Dermis blood vessel endothelial cell (primary cell): ENCODE measurements around the gene KRT33A. TPM values are rescaled to one million over a fixed set of nuclear protein-coding genes. Genes with fewer than 3 reads are reported as not detected.
"Not testable (repeated sequence)": the region's sequence is repeated elsewhere in the genome, so short reads cannot be mapped to it uniquely, and the experiment has no call there.

Experiments used
- DNase-seq: peaks from one replicate; pipeline ENCODE4 v3.0.0; 2010
- total RNA-seq: library from RNA; depleted of rRNA; stranded (reverse); fragments of >200 nt; gene quantifications from 2 replicates; pipeline ENCODE4 v1.2.3, GENCODE V29; 2014

Gene KRT33A
- total RNA-seq, result not detected in 2 replicates

DNA sequence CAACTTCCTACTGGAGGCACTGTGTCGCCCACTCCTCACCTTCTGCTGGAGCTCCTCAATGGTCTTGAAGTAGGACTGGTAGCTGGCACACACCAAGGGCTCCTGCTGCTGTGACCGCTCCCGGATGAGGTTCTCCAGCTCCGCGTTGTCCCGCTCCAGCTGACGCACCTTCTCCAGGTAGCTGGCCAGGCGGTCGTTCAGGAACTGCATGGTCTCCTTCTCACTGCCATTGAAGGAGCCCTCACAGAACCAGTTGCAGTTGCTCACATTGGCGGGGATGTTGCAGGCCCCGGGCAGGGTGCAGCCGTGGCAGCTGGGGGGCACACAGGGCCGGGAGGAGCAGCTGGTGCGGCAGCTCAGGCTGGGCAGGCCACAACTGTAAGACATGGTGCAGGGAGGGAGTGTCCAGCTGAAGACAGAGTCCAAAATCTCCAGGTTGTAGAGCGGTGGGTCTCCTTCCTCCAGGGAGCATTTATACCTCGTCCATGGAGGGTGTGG is at the start of gene KRT33A:
Gene KRT33A (minus strand): TSS at position 448 of the 498 bp plus-strand sequence. CDS start 61 bp downstream, at position 387.
- DNase-seq, result not testable (repeated sequence)

DNA sequence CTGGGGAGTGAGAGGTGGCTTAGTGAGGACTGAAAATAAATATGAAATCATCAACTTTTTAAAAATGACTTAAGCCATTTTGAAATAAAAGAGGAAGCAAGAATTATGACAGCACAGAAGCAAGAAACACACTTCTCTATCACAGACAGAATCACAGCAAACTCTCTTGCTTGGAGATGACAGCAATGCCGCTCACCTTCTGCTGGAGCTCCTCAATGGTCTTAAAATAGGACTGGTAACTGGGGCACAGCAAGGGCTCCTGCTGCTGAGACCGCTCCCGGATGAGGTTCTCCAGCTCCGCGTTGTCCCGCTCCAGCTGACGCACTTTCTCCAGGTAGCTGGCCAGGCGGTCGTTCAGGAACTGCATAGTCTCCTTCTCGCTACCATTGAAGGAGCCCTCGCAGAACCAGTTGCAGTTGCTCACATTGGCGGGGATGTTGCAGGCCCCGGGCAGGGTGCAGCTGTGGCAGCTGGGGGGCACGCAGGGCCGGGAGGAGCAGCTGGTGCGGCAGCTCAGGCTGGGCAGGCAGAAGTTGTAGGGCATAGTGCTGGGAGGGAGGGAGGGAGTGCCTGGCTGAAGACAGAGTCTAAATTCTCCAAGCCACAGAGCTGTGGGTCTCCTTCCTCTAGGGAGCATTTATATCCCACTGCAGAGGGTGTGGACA is 46.5 kb upstream of the KRT33A start, which contains the start of gene KRT31:
Gene KRT31 (minus strand): TSS at position 613 of the 665 bp plus-strand sequence. CDS start 69 bp downstream, at position 544.
- DNase-seq, result no peak

DNA sequence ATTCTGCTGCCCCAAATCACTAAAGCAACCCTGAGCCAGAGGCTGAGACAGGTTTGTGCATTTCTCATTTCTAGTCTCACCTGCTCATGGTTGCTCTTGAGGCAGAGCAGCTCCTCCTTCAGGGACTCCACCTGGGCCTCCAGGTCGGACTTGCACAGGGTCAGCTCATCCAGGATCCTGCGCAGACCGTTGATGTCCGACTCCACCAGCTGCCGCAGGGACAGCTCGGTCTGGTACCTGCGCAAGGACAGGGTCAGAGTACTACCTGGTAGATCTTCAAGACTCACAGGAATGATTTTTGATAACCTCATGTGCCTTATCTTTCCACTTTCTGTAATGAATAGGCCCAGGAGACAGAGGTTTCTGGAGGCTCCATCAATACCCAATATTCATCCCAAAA is 45.7 kb upstream of the KRT33A start:
- no peak for DNase-seq

DNA sequence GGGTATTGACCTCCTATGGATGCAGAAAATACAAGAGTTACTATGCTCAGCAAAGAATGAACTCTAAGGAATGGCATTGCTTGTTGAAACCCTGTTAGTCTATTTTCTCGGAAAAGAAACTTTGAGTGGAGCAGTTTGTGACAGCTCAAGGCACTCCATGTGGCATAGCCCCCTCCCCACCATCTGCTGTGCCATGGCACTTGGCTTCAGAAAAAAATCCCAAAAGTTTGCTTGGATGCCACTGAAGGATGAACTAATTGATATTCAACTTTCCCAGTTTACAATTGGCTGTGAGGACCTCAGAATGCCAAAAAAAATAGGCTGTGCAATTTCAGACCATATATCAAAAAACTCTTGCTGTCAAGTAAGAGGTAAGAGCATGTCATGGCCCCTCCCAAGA is 45.0 kb upstream of the KRT33A start:
- no peak for DNase-seq

DNA sequence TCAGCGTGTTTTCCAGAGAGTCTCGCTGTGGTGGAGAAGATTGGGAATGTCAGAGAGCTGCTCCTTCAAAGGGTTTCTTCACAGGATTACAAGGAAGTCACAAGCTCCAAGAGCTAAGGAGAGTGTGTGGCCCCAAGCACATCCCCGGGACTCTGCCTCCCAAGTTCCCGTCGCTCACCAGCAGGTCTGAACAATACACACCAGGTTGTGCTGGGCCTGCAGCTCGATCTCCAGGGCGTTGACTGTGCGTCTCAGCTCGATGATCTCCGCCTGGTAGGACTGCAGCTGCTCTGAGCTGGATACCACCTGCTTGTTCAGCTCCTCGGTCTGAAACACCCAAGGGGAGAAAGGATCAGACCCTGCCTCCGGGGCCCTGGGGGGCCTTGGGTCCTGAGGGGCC is 44.4 kb upstream of the KRT33A start:
- DNase-seq, result not testable (repeated sequence)

DNA sequence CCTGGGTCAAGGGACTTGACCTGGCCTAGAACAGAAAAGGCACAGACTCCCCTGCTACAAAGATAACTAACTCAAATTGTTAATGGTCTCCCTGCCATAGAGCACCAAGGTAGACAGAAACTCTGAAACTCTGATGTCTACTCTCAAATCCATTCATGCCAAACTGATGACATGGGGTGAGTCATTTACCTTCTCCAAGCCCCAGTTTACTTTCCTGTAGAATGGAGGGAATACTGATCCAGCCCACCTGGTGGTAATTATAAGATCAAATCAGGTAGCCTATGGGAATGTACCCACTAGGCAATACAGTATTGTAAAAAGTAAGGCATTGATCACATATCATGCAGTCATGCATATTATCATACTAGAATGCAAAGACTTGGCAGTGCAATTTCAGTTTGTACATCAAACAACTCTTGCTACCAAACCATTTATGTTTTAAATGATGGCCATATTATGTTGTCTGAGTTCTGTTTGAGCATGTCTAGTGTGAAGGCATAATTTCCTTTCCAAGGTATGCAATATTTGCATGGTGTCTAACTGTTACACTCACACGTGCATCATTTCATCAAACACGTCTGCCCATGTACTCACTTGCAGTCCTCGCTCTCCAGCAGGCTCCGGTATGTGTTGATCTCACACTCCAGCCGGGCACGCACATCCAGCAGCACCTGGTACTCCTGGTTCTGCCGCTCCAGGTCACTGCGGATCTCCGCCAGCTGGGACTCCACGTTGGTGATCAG is 43.8 kb upstream of the KRT33A start:
- no peak for DNase-seq

DNA sequence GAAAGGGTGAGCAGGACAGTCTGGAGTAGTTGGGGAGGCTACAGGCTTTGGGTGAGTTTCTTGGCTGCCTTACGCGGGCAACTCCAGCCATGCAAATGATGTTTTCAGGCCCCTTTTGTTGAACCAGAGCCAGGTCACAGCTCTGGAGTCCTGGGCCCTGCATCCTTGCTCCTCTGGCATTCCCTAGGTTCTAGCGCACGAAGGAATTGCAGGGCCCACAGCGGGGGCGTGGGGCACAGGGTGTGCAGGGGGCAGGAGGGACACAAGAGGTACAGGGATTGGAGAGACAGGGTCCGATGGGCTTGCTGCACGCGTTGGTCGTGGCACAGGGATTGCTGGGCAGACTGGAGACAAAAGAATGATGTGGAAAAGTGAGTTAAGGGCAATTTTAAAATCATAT is 43.2 kb upstream of the KRT33A start:
- DNase-seq, result no peak

DNA sequence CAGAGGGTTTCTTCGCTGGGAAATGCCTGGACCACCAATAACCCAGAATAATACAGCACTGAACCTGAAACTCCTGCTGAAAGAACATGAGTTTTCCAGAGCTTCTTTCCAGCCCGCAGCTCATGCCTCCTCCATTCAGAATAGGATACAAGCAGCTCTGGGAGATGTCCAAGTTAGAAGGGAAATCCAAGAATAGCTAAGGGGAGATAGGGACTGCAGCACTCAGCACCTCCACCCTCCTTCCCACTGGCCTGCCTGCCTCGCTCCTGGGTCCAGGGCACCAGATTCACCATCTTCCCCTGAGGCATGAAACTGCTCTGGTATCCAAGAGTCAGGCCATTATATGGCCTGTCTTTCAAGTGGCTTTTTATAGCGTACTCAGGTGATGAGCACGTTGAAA is 42.7 kb upstream of the KRT33A start:
- DNase-seq, result no peak

DNA sequence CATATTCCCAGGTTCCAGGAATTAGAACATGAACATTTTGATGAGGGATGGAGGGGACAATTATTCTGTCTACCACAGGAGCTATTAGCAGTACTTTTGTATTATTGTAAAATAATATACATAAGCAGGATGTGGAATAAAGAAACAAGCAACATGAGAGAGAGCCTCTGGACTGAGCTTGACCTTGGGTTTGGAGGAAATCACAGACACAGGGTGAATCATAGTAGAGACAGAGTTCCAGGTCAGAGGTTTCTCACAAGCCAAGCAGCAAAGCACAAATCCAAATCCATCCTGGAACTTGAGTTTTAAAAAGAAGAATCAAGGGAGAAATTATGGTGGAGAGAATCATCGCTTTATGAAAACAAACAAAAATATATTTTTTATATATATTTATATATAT is 41.6 kb upstream of the KRT33A start:
- DNase-seq, result no peak

DNA sequence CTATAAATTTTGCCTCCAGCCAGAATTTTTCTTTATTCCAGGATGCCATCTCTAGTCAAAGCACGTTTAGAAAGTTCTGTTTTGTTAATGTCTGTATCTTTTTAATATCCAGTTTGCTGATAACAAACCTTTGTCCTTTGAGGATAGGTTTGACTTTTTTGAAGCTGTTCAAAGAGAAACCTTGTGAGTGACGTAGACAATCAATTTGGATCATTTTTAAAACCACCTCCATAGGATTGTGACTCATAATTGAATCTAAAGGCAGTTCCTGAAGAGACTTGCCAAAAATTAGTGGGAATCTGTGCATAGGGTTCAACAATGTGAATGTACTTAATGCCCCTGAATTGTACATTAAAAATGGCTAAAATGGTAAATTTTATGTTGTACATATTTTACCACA is 40.9 kb upstream of the KRT33A start:
- DNase-seq, result no peak

DNA sequence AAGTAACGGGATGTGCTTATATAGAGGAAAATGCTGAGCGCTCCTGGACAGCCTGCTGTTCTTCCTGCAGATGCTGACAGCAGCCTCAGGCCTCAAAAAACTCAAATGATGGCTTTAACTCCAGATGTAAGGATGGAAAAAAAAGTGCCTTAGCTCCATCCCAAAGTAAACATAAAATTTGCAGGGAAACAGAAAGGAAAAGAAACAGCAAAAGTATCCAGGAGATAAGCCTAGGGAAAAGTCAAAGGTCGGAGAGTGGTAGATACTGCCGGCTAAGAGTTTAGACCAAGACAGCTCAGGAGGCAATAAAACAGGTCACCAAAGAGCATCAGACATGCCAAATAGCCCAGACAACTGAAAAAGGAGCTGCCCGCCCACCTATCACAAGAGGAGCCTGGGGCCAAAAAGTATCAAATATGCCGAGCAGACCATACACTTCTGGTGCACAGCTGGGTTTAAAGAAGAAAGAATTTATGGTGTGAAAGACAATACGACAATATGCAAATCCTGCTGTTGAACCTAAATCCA is 39.8 kb upstream of the KRT33A start:
- no peak for DNase-seq

DNA sequence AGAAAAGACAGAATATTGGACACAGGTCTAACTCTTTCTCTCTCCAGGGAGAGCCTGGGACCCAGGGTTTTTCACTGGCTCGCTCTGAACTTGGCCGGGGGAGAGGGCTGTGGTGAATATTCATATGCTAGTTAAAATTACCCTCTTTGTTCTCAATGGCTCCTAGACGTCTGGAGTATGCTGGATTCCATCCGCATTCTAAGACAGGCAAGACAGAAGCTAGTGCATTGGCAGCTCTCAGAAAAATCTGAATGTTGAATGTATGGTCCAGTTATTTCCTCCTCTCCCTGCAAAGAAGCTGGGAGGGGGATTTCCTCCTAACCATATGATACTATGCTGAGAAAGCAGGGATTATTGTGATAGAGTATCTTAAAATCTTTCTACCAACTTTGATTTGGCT is 37.0 kb upstream of the KRT33A start:
- DNase-seq, result no peak

DNA sequence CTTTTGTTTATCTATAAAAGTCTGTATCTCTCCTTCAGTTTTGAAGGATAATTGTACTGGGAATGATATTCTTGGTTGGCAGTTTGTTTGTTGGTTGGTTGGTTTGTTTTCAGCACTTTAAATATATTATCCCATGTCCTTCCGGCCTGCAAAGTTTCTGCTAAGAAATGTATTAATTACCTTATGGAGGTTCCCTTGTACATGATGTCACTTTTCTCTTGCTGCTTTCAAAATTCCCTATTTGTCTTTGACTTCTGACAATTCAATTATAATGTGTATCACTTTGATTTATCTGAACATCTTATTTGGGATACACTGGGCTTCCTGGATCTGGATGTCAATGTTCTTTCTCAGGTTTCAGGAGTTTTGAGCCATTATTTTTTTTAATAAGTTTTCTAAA is 35.6 kb upstream of the KRT33A start:
- no peak for DNase-seq

DNA sequence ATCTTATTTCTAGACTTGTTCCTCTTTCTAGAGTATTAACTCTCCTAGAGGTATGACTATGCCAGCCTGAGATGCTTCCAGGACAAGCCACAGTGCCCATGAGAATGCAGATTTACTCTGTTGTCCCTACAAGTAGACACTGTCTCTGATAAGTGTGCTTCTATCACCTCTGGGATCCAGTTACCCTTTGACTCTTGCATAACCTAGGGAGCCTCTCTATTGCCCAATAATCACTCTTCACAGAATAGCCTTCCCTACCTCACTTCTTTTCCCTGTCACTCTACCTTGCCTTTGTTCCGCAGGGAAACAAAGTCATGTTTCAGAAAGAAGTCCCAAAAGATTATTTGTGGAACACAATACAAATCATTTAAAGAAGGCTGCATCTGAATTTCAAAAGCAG is 33.1 kb upstream of the KRT33A start:
- no peak for DNase-seq

DNA sequence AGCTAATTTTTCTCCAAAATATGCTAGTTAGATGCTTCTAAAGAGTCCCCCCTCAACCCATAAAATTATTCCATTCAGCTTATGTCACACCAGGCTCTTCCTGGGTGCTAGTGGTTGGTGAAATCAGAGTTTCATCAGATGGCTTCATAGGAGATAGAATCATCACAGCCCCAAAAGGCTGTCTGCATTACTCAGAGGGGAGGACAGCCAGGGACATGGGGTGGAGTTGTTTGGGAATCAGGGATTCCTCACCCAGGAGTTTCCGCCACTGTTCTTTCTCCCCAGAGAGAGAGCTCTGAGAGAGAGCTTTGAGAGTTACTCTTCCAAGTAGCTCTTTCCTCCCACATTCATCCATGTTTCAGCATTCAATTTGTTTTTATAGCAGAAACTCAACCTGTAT is 31.8 kb upstream of the KRT33A start:
- DNase-seq, result no peak

DNA sequence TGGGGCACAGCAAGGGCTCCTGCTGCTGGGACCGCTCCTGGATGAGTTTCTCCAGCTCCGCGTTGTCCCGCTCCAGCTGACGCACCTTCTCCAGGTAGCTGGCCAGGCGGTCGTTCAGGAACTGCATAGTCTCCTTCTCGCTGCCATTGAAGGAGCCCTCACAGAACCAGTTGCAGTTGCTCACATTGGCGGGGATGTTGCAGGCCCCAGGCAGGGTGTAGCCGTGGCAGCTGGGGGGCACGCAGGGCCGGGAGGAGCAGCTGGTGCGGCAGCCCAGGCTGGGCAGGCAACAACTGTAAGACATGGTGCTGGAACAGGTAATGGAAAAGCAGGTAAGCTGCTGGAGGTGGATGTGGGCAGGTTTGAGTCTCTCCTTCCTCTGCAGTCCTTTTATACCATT is 31.3 kb upstream of the KRT33A start, which contains the start of gene KRT34:
Gene KRT34 (minus strand): TSS at position 364 of the 400 bp plus-strand sequence. CDS start 60 bp downstream, at position 304.
- not testable (repeated sequence) for DNase-seq

DNA sequence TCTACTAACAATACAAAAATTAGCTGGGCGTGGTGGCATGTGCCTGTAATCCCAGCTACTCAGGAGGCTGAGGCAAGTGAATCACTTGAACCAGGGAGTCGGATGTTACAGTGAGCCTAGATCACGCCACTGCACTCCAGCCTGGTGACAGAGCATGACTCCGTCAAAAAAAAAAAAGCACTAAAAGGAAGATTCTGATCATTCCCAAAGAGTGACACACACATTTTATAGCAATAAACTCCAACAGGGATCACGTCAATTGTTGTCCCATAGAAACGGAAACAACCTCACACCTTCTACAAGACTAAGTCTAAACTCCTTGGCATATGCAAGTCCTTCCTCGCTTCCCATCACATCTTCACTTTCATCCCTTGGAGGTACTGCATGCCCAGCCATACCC is 29.5 kb upstream of the KRT33A start:
- not testable (repeated sequence) for DNase-seq

DNA sequence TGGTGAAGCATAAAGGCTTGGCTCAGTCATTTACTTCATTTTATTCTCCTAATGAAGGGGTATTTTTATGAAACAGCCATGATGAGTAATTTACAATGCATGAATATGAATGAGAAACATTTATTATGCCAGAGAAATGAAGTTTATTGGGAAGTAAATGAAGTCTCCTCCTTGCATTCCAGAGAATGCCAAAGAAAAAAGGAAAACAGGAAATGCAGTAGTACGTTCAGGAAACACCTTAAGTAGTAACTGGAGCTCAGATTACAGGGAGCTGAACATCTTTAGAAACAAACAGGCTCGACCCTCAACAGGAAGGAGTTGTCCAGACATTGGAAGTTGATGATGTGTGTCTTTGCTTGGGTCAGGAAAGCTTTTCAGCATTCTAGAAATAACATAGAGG is 26.9 kb upstream of the KRT33A start:
- peak; percentile 2 for DNase-seq

DNA sequence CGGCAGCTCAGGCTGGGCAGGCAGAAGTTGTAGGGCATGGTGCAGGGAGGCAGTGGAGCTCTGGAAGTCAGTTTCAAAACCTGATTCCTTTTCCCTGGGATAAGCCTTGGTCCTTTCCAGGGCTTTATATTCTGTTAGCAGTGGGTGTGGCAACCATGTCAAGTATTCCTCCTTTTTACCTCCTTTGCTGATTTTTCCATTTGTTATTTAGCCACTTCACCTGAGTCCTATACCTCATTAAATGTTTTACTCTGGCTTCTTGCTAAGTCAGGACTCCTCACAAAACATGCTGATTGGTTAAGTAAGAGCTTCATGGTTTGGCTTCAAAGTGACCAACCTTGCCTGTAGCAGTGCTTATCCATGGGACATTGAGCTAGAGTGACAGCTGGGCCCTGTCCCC is 19.1 kb upstream of the KRT33A start, which contains the start of gene KRT33B:
Gene KRT33B (minus strand): TSS at position 101 of the 400 bp plus-strand sequence. CDS start 63 bp downstream, at position 38.
- DNase-seq, result no peak

DNA sequence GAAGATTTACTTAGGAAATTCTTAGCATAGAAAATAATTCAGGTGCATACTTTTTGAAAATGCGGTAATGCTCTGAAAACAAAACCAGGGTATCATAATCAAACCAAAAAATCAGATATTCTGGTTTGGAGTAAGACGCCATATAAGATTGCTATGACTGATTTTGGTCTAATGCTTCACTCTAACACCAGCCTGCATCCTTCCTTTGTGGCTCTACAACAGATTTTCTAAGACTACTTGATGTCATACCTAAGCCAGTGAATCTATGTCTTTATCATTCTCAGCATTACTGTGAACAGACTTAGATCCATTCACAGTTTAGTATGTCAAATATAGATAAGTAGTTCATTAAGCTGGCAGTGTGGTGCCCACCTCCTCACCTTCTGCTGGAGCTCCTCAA is 18.4 kb upstream of the KRT33A start:
- no peak for DNase-seq

DNA sequence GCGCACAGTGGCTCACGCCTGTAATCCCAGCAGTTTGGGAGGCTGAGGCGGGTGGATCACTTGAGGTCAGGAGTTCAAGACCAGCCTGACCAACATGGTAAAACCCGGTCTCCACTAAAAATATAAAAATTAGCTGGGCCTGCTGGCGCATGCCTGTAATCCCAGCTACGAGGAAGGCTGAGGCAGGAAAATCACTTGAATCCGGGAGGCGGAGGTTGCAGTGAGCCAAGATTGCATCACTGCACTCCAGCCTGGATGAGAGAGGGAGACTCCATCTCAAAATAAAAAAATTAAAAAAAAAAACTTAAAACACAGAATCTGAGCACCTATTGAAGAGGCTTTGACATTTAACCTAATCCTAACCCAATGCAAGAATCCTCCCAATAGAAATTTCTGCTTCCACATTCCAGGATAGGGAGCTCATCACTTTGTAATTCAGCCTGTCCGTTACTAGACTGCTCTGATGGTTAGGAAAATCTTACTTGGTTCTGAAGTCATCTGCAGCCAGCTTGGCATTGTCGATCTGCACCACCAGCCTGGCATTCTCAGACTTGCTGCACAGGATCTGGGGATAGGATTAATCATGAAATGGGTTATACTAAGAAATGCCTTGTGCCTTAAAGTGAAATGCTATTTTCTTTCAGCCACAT is 16.9 kb upstream of the KRT33A start:
- DNase-seq, result no peak

DNA sequence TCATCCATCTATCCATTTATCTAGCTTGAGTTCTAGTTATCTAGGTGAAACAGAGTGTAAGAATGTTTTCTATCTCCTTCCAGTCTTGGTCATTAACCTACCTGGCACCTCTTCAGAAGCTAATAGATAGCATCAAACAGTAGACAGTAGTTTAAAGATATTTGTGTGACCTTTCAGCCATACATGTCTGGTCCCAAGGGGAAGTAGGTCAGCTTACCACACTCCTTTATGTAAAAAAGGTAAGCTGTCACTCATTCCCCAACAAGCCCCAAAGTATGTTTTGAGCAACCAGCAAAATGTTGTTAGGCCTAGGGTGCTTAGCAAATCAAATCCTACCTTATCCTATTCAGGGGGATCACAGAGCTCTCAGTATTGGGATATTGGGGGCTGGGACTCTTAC is 15.4 kb upstream of the KRT33A start:
- DNase-seq, result no peak

DNA sequence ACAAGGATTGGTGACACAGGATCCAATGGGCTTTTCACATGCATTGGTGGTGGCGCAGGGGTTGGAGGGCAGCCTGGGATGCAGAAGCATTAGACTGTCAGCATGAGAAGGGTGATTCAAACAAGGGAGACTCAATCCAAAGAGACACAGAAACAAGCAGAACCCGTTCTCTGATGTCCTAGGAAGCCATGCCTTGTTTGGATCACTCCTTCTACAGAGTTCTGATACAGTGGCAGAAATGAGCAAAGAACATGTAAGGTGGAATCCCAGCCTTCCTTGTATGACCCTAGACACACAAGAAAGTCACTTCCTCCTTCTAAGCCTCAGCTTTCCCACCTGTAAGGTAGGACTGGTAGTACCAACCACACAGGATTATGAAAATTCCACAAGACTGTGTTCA is 13.3 kb upstream of the KRT33A start:
- DNase-seq, result no peak
